Measurements from ENCODE around the gene CEP350. TPM values are rescaled to one million over a fixed set of nuclear protein-coding genes. Genes with fewer than 3 reads are reported as not detected.

Gene CEP350
- total and polyA plus RNA-seq, 2 experiments from 2014 or later = 19.0 to 72.6 TPM

GRCh38 chr1:179917601-179918429 is 36.8 kb upstream of the CEP350 start:
- no peak for DNase-seq (ENCODE audit: low spot score)
- no peaks in the 10 kb centered on the region for H3K9me3 ChIP-seq (ENCODE audit: low read depth)
- H3K4me3 ChIP-seq = no peak overlapping the region
- no peak overlapping the region for H2AFZ ChIP-seq
- no peaks in the 10 kb centered on the region for H3K36me3 ChIP-seq (replicated peaks; ENCODE audit: insufficient read depth, low read depth)
- H3K27me3 ChIP-seq = no peaks in the 10 kb centered on the region
- no peaks in the 10 kb centered on the region for H4K20me1 ChIP-seq (ENCODE audit: insufficient read depth, poor library complexity, severe bottlenecking)
- H3K4me2 ChIP-seq = no peak overlapping the region
- WGBS (ENCODE audit: low lambda C conversion rate, missing lambda C conversion rate) = 86% methylated on average over 10 of the region's 10 CpGs
- TF ChIP-seq CTCF (IDR thresholded peaks at IDR 0.05; ENCODE audit: poor library complexity) = no peak
- no peak for TF ChIP-seq EZH2 (IDR thresholded peaks at IDR 0.05; ENCODE audit: borderline replicate concordance)
- no peak for TF ChIP-seq EZH2phosphoT487 (IDR thresholded peaks at IDR 0.05; ENCODE audit: low read depth, severe bottlenecking, unreplicated experiment)
- no peaks in the 10 kb centered on the region for H3K4me1 ChIP-seq (ENCODE audit: insufficient read depth)
- no peaks in the 10 kb centered on the region for H3K79me2 ChIP-seq
- H3K9me2 ChIP-seq (replicated peaks; ENCODE audit: insufficient read depth) = no peaks in the 10 kb centered on the region
- H3K27ac ChIP-seq = no peak overlapping the region

- H2AFZ ChIP-seq = no peak overlapping the region
- 84% methylated on average over 1 of the region's 1 CpG for WGBS (ENCODE audit: low lambda C conversion rate, missing lambda C conversion rate)
- no peak overlapping the region for H3K4me3 ChIP-seq
- H3K27me3 ChIP-seq = no peaks in the 10 kb centered on the region
- no peak overlapping the region for H3K27ac ChIP-seq
- no peaks in the 10 kb centered on the region for H4K20me1 ChIP-seq (ENCODE audit: insufficient read depth, poor library complexity, severe bottlenecking)
- no peak for DNase-seq (ENCODE audit: low spot score)
- no peaks in the 10 kb centered on the region for H3K9me2 ChIP-seq (replicated peaks; ENCODE audit: insufficient read depth)
- no peaks in the 10 kb centered on the region for H3K4me1 ChIP-seq (ENCODE audit: insufficient read depth)
- no peaks in the 10 kb centered on the region for H3K36me3 ChIP-seq (replicated peaks; ENCODE audit: insufficient read depth, low read depth)
- TF ChIP-seq CTCF (IDR thresholded peaks at IDR 0.05; ENCODE audit: poor library complexity) = no peak
- TF ChIP-seq EZH2phosphoT487 (IDR thresholded peaks at IDR 0.05; ENCODE audit: low read depth, severe bottlenecking, unreplicated experiment) = no peak
- no peak for TF ChIP-seq EZH2 (IDR thresholded peaks at IDR 0.05; ENCODE audit: borderline replicate concordance)
- H3K79me2 ChIP-seq = no peaks in the 10 kb centered on the region
- H3K4me2 ChIP-seq = no peak overlapping the region
- H3K9me3 ChIP-seq (ENCODE audit: low read depth) = no peaks in the 10 kb centered on the region
These were observed 33.1 kb upstream of the CEP350 start for GRCh38 chr1:179921472-179921871.

DNA sequence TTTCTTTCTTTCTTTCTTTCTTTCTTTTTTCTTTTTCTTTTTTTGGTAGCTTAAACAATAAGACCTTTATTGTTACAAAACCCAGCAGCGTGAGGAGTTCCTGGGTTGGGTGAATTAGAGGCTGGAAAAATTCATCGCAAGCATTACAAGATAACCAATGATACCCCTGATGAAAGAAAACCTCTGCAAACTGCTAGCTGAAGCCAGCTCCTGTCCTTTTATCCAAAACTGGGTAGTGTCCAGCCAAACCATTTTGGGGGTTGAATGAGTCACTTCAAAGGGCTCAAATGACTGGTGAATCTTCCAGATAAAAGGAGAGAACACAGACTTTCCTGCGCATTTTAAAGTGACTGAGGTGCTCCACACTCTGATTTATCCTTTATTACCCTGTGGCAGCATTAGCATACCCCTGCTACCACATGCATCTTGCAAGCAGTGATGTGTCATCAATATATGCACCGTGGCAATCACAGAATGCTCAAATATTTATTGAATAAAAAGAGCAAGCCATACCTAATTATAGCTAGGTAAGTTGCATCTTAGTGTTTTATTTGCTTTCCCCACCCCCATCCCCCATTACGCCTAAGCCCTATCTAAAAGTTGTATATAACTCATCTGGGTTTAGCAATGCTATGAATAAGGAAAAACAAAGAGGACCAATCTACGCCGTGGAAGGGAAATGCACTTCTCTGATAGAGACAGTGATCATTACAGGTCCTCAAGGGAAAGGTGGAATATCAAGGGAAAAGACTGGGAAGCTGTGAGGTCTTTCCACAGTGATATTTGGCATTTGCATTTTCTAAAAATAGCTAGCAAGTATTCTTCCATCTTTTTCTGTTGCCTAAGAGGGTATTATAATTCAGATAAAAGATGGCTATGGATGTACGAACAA is 32.4 kb upstream of the CEP350 start:
- H3K4me3 ChIP-seq = no peak overlapping the region
- no peaks in the 10 kb centered on the region for H4K20me1 ChIP-seq (ENCODE audit: insufficient read depth, poor library complexity, severe bottlenecking)
- no peak overlapping the region for H3K4me2 ChIP-seq
- H3K27ac ChIP-seq = no peak overlapping the region
- no peaks in the 10 kb centered on the region for H3K27me3 ChIP-seq
- no peak for TF ChIP-seq EZH2phosphoT487 (IDR thresholded peaks at IDR 0.05; ENCODE audit: low read depth, severe bottlenecking, unreplicated experiment)
- TF ChIP-seq EZH2 (IDR thresholded peaks at IDR 0.05; ENCODE audit: borderline replicate concordance) = no peak
- TF ChIP-seq CTCF (IDR thresholded peaks at IDR 0.05; ENCODE audit: poor library complexity) = no peak
- no peak for DNase-seq (ENCODE audit: low spot score)
- H3K4me1 ChIP-seq (ENCODE audit: insufficient read depth) = no peaks in the 10 kb centered on the region
- H3K9me2 ChIP-seq (replicated peaks; ENCODE audit: insufficient read depth) = no peaks in the 10 kb centered on the region
- H3K79me2 ChIP-seq = no peaks in the 10 kb centered on the region
- no peaks in the 10 kb centered on the region for H3K36me3 ChIP-seq (replicated peaks; ENCODE audit: insufficient read depth, low read depth)
- no peak overlapping the region for H2AFZ ChIP-seq
- no peaks in the 10 kb centered on the region for H3K9me3 ChIP-seq (ENCODE audit: low read depth)
- WGBS (ENCODE audit: low lambda C conversion rate, missing lambda C conversion rate) = 77% methylated on average over 8 of the region's 8 CpGs
